Thyroid gland (tissue), 4 donors: ENCODE measurements around the gene EPB41. TPM values are rescaled to one million over a fixed set of nuclear protein-coding genes. Genes with fewer than 3 reads are reported as not detected.

ENCODE experiments used
- DNase-seq, 2 donors: peaks; one replicate each; pipeline ENCODE4 v3.0.0-alpha.2; 2019
- H3K27ac ChIP-seq, 3 donors: fragments of 200-600 bp; sonication (generic); 1 replicate in 2 of 3; 2 replicates in 1 of 3; pipeline ENCODE4 v1.5.1; 2016 to 2019; ENCODE audit warnings: mild to moderate bottlenecking in 1 of 3, moderate library complexity in 1 of 3
- H3K27me3 ChIP-seq: fragments of 200-600 bp; sonication (generic); one replicate; pipeline ENCODE4 v1.5.1; 2019
- H3K36me3 ChIP-seq, 2 donors: fragments of 200-600 bp; sonication (generic); one replicate each; pipeline ENCODE4 v1.5.1; 2016 to 2019
- H3K4me1 ChIP-seq, 2 donors: fragments of 200-600 bp; sonication (generic); one replicate each; pipeline ENCODE4 v1.5.1; 2017 to 2019
- H3K4me3 ChIP-seq, 3 donors: fragments of 200-600 bp; sonication (generic); replicated peaks in 1 of 3; 1 replicate in 2 of 3; 2 replicates in 1 of 3; pipeline ENCODE4 v1.5.1; 2016; ENCODE audit warnings: mild to moderate bottlenecking in 1 of 3
- H3K9me3 ChIP-seq: fragments of 200-600 bp; sonication (generic); one replicate; pipeline ENCODE4 v1.5.1; 2017
- CTCF ChIP-seq, 6 experiments: fragments of 200-600 bp in 3 of 6; fragments of 450-650 bp in 3 of 6; sonication (generic) in 3 of 6; IDR thresholded peaks; one replicate each; pipeline ENCODE4 v1.5.1; 2016 to 2019; ENCODE audit warnings: antibody characterized with exemption in 6 of 6, mild to moderate bottlenecking in 2 of 6, inconsistent platforms in 1 of 6, moderate library complexity in 1 of 6
- POLR2A ChIP-seq, 2 donors: fragments of 450-650 bp; IDR thresholded peaks; one replicate each; pipeline ENCODE4 v1.6.1; 2017; ENCODE audit warnings: antibody characterized with exemption in 2 of 2, mild to moderate bottlenecking in 2 of 2, moderate library complexity in 1 of 2
- WGBS, 2 donors: methylation state at CpG; one replicate each; pipeline ENCODE4 v1.1.5; 2017; 5-methylcytosine and 5-hydroxymethylcytosine counted together
- intact Hi-C: fragments of 100-400 bp; cut with DNase I; formaldehyde crosslinking; loops from one replicate; pipeline ENCODE4 v1.15.1; 2023
- total RNA-seq, 4 donors: library from RNA; depleted of rRNA; stranded (reverse); fragments of >200 nt; gene quantifications; one replicate each; pipeline ENCODE4 v1.2.3, GENCODE V29; 2016

Gene EPB41
- total RNA-seq, 4 donors from 2014 or later, result 59.7 to 102 (median 80.2) TPM

- intact Hi-C loops, result no loop called here
- Histone ChIP-seq H3K4me1 (peaks cover 0 to 9% of the 10 kb centered on the region in 2 donors), H3K27me3 (no peaks in the 10 kb centered on the region), H3K36me3 (no peaks in the 10 kb centered on the region), H3K27ac (no peak overlapping the region), H3K4me3 (no peak overlapping the region), H3K9me3 (no peaks in the 10 kb centered on the region)
- no peak for DNase-seq
- WGBS, 2 donors, result 79 to 83% methylated on average over 2 of the region's 2 CpGs
- no peak for TF ChIP-seq POLR2A (IDR thresholded peaks at IDR 0.05)
- TF ChIP-seq CTCF (IDR thresholded peaks at IDR 0.05), result no peak
Measured at GRCh38 chr1:28974432-28974831, 60.1 kb downstream of the EPB41 start.

- Histone ChIP-seq H3K9me3 (no peaks in the 10 kb centered on the region), H3K27ac (no peak overlapping the region), H3K4me1 (peaks cover 0 to 9% of the 10 kb centered on the region in 2 donors), H3K27me3 (no peaks in the 10 kb centered on the region), H3K4me3 (no peak overlapping the region), H3K36me3 (no peaks in the 10 kb centered on the region)
- WGBS, 2 donors, result 98% methylated on average over 2 of the region's 2 CpGs
- TF ChIP-seq POLR2A (IDR thresholded peaks at IDR 0.05) (no peak), CTCF (IDR thresholded peaks at IDR 0.05) (no peak)
- no peak for DNase-seq
- intact Hi-C loops, result no loop called here
Measured at GRCh38 chr1:28976248-28976647, 61.9 kb downstream of the EPB41 start.

- Histone ChIP-seq H3K27me3 (no peaks in the 10 kb centered on the region), H3K27ac (no peak overlapping the region), H3K36me3 (no peaks in the 10 kb centered on the region), H3K4me3 (no peak overlapping the region), H3K9me3 (no peaks in the 10 kb centered on the region), H3K4me1 (no peaks in the 10 kb centered on the region)
- TF ChIP-seq CTCF (IDR thresholded peaks at IDR 0.05), result no peak
- TF ChIP-seq POLR2A (IDR thresholded peaks at IDR 0.05), result no peak
- WGBS, 2 donors, result 81 to 84% methylated on average over 3 of the region's 3 CpGs
- DNase-seq, result no peak
- intact Hi-C loops, result no loop called here
Measured at GRCh38 chr1:28981210-28981609, 66.8 kb downstream of the EPB41 start.

- Histone ChIP-seq H3K27me3 (no peaks in the 10 kb centered on the region), H3K27ac (no peak overlapping the region), H3K4me1 (no peaks in the 10 kb centered on the region), H3K36me3 (no peaks in the 10 kb centered on the region), H3K4me3 (no peak overlapping the region), H3K9me3 (no peaks in the 10 kb centered on the region)
- no peak for DNase-seq
- intact Hi-C loops, result no loop called here
- TF ChIP-seq CTCF (IDR thresholded peaks at IDR 0.05) (no peak), POLR2A (IDR thresholded peaks at IDR 0.05) (no peak)
- 98% methylated on average over 6 of the region's 6 CpGs for WGBS, 2 donors
Measured at GRCh38 chr1:28982198-28982597, 67.8 kb downstream of the EPB41 start.

- H3K9me3 ChIP-seq, result no peaks in the 10 kb centered on the region
- WGBS, 2 donors, result 93 to 95% methylated on average over 1 of the region's 1 CpG
- H3K36me3 ChIP-seq, result peaks cover 0 to 3% of the 10 kb centered on the region in 2 donors
- intact Hi-C loops, result no loop called here
- no peak for DNase-seq
- H3K4me3 ChIP-seq, result no peak overlapping the region
- H3K27ac ChIP-seq, result no peak overlapping the region
- no peak for TF ChIP-seq CTCF (IDR thresholded peaks at IDR 0.05)
- TF ChIP-seq POLR2A (IDR thresholded peaks at IDR 0.05), result no peak
- no peaks in the 10 kb centered on the region for H3K4me1 ChIP-seq
- H3K27me3 ChIP-seq, result no peaks in the 10 kb centered on the region
Measured at GRCh38 chr1:28983091-28983490, 68.7 kb downstream of the EPB41 start.
